ENCODE data around the gene CNIH2.

The CNIH2 gene

GRCh38 chr11:66259225-66259624 is 18.8 kb upstream of the CNIH2 start:
- no peak for DNase-seq

DNA sequence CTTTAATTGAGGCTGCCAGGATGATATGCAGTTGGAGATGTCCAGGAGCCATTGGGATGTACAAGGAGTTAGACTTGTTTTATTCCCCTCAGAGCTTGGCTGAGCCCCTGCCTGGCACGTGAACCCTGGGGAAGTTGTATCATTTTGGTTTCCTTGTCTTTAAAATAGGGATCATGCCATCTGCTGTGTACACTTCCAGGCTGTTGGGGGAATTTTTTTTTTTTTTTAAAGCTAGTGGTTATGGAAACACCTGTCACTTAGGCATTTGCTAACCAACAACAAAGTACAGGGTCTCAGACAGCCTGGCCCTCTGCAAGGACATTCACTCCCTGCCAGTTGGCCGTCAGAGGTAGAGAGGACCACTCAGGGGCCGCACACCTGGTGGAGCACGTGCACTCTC is 18.0 kb upstream of the CNIH2 start:
- no peak for DNase-seq

DNA sequence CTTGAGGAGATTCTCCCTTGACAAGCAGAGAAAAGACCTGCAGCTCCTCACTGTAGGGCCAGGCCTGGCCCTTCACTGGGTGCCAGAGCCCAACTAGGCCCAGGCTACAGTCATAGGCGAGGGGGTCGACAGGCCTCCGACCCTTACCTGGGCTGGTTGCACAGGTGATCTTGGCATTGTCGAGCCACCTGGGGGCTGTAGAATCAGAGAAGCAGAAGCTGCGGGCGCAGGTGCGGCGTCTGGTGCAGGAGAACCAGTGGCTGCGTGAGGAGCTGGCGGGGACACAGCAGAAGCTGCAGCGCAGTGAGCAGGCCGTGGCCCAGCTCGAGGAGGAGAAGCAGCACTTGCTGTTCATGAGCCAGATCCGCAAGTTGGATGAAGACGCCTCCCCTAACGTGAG is 16.4 kb upstream of the CNIH2 start:
- no peak for DNase-seq

- no peak for DNase-seq
Measured at GRCh38 chr11:66262191-66262590, 15.8 kb upstream of the CNIH2 start.

DNA sequence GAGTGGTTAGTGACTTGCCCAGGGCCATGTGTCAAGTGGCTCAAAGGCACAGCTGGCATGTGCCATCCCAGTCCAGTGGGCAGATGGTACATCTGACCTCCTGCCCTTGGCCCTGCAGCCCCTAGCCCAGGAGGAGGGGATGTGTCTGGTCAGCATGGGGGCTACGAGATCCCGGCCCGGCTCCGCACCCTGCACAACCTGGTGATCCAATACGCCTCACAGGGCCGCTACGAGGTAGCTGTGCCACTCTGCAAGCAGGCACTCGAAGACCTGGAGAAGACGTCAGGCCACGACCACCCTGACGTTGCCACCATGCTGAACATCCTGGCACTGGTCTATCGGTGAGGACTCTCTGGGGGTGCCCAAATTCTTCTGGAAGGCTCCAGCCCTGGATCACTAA is 15.3 kb upstream of the CNIH2 start:
- no peak for DNase-seq

DNA sequence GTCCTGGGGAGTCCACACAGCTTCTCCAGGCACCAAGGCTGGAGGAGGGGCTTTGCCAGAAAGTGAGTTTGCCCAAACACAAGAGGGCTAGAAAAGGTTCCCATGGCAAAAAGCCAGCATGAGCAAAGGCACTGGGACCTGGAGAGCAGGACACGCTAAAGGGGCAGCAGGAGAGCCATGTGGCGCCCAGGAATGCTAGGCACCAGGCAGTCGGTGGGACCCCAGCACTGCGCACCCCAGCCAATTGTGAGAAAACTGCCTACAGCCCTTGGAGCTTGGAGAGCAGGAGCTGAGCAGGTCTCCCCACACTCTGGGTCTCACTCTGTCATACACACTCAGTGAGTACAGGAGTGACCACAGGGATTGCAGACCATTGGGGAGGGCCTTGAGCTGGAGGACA is 14.7 kb upstream of the CNIH2 start:
- DNase-seq: no peak

GRCh38 chr11:66263785-66264184 is 14.2 kb upstream of the CNIH2 start:
- no peak for DNase-seq

DNA sequence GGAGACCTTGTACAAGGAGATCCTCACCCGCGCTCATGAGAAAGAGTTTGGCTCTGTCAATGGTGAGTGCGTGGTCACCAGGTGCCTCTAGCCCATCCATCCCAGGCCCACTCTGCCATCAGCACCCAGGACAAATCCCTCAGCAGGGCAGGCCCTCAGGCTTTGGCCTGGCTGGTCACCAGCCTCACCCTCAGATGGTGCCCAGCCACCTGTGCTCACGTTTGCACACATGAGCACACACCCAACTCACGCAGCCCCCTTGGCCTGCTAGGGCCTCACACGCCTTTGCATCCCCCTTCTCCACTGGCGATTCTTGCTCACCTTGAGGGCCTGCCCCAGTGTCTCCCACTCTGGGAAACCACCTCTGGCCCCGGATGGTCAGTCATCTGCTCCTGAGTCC is 13.6 kb upstream of the CNIH2 start:
- DNase-seq: no peak

GRCh38 chr11:66264914-66265313 is 13.1 kb upstream of the CNIH2 start:
- no peak for DNase-seq

GRCh38 chr11:66265531-66266377 is 12.2 kb upstream of the CNIH2 start:
- no peak for DNase-seq

DNA sequence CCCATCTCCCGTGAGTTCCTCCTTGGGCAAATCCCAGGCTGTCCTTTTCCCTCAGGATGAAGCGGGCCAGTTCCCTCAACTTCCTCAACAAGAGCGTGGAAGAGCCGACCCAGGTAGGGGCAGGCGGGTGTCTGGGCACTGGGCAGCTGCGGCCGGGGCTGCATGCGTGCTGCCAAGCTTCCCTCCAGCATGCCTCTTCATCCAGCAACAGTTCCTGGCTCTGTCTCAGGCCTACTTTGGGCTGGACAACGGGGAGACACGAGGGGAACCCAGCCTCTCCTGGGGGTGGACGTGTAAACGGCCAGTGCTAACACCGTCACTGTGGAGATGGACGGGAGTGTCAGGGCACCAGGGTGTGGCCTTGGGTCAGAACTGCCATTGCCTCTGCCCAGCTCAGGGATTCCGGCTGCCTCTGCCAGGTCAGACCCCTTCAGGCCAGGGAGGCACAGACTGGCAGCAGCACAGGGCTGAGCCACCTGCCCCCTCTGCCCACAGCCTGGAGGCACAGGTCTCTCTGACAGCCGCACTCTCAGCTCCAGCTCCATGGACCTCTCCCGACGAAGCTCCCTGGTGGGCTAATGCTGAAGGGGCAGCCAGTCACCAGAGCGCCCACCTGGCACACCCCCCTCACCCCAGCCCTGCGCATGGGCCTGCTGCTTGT is 11.5 kb upstream of the CNIH2 start:
- DNase-seq: no peak

GRCh38 chr11:66267039-66267378 is 11.0 kb upstream of the CNIH2 start:
- DNase-seq: no peak

DNA sequence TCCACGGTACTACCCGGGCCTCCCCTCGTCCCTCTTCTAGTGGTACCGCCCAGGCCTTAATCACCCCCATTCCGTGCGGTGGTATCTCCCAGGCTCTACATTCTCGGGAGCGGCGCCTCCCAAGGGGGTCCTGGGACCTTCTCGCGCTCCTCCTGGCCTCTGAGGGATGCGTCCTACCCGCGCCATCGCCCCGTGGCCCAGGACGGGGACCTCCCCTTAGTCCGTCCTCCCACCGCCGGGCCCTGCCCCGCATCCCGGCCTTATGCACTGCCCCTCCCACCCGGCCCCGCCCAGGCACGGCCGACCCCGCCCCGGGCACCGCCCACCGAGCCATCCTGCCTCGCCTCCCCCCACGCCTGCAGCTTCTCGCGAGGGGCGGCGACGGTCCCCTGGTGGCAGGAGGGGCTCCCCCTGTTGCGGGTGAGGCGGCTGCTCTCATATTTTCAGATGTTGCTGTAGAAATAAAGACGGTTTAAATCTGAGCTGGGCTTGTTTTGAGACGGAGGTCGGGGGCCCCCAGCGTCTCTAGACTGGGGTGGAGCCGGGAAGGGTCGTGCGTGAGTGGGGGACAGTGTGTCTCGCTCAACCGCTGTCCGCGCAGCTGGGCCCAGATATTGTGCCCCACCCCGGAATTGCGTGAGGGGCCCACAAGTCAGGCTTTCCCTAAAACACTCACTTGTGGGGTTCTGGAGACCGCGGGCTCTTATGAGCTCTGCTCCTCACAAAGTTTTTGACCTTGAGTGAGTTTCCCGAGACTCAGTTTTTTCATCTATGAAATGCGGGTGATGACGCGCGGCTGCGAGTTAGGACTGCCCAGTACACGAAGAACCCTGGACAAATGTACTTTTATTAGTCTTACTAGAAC is 10.4 kb upstream of the CNIH2 start:
- DNase-seq: peak in 55 of 56 donors; percentile 61 to 93 (median 84)

GRCh38 chr11:66268244-66268951 is 9.6 kb upstream of the CNIH2 start, which contains the start of gene RAB1B:
Gene RAB1B, plus strand, starts transcription at chr11:66268639. Its CDS starts 41 bp downstream, at chr11:66268680.
- DNase-seq: peak; percentile 86 to 100 (median 99)

GRCh38 chr11:66268952-66269905 is 8.7 kb upstream of the CNIH2 start:
- DNase-seq: peak in 2 of 56 donors; percentile 55 to 71

DNA sequence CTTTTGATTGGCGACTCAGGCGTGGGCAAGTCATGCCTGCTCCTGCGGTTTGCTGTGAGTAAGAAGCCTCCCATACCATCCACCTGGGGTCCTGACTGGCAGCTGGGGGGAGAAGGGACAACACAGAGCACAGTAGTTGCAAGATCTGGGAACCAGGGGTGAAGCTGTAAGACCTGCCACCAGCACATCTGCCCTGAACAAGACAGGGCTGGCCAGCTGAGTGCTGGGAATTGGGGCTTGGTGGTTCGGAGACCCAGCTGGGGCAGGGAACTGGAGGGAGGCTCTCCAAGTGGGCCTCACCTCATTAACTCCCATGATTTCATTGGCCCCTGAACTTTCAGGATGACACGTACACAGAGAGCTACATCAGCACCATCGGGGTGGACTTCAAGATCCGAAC is 6.2 kb upstream of the CNIH2 start:
- DNase-seq: no peak

DNA sequence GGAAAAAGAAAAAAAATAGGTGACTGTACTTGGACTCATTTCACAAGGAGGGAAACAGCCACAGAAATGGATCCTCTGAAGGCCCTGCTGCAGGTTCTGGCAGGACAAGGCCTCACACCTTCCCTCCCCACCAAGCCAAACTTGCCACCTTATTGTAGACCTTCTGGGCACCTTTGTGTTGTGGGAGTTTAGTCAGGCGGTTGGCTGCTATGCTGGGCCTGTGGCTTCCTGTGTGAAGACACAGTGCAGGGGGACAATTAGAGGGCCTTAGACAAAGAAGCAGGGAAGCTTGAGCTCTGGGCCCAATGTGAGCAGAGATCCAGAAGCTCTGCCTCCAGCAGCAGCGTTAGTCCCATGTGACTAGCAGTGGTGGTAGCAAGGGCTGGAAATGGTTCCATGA is 5.4 kb upstream of the CNIH2 start:
- no peak for DNase-seq

DNA sequence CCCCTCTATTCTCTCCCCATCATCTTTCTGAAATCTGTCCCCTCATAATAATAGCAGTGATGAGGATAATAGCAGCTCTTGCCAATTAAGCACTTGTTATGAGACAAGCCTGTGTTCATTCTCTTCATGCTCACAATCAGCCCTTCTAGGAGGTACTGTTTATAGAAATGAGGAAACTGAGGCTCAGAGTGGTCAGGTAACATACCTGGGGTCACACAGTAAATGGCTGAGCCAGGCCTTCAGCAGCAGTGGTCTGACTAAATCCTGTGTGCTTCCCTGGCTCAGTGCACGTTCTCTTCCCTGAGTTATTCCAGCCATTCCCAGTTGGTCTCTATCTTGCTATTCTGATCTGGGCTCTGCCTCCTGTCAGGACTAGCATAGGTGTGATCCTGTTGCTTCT is 3.8 kb upstream of the CNIH2 start:
- DNase-seq: no peak

- DNase-seq: no peak
Measured at GRCh38 chr11:66275396-66275795, 2.6 kb upstream of the CNIH2 start.

GRCh38 chr11:66275984-66276612 is 1.9 kb upstream of the CNIH2 start:
- DNase-seq: no peak
